Measurements from ENCODE around the gene PRRC2A. TPM values are rescaled to one million over a fixed set of nuclear protein-coding genes. Genes with fewer than 3 reads are reported as not detected.

The PRRC2A gene
- total RNA-seq, 6 experiments from 2014 or later = 216 to 259 (median 231) TPM

DNA sequence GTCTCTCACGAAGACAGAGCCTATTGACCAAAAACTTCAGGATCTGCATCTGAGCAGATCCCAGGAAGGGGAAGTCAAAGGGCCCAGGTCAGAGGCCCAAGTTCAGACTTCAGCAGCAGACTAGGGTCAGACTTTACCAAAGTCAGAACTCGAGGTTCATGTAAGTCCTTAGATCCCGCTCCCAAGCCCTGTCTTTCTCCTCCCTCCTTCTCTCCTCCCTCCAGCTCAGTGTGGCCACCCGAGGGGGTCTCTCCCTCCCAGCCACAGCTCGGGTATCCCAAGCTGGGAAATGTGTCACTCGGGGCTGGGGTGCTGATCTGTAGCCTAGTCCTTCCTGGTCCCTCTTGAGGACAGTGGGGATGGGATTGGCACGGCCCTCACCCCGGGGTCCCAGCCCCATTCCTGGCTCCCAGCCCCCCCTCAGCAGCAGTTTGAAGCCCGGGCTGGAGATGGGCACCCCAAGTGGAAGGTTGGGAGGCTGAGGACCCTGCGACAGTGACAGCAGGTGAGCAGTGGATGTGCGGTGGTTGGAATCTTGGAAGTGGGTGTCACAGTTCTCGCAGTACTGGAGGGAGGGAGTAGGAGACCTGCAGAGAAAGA lies 41.7 kb downstream of the PRRC2A start:
- H3K9me3 Mint-ChIP-seq = no peaks in the 10 kb centered on the region
- peaks cover 69% of the 10 kb centered on the region for H3K4me1 Mint-ChIP-seq (ENCODE audit: low read depth)
- TF ChIP-seq, protein P1, sequence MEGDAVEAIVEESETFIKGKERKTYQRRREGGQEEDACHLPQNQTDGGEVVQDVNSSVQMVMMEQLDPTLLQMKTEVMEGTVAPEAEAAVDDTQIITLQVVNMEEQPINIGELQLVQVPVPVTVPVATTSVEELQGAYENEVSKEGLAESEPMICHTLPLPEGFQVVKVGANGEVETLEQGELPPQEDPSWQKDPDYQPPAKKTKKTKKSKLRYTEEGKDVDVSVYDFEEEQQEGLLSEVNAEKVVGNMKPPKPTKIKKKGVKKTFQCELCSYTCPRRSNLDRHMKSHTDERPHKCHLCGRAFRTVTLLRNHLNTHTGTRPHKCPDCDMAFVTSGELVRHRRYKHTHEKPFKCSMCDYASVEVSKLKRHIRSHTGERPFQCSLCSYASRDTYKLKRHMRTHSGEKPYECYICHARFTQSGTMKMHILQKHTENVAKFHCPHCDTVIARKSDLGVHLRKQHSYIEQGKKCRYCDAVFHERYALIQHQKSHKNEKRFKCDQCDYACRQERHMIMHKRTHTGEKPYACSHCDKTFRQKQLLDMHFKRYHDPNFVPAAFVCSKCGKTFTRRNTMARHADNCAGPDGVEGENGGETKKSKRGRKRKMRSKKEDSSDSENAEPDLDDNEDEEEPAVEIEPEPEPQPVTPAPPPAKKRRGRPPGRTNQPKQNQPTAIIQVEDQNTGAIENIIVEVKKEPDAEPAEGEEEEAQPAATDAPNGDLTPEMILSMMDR (IDR thresholded peaks at IDR 0.05) = no peak
- H3K4me3 Mint-ChIP-seq = peak overlapping the region; percentile 39; the same call in 1 of the 2 replicates
- peaks cover 4% of the 10 kb centered on the region for H3K27me3 Mint-ChIP-seq (ENCODE audit: insufficient read depth)
- H3K36me3 Mint-ChIP-seq (ENCODE audit: low read depth) = peaks cover 42% of the 10 kb centered on the region
- peak overlapping the region; percentile 8; the same call in 1 of the 2 replicates for H3K27ac Mint-ChIP-seq
- no peak for DNase-seq

DNA sequence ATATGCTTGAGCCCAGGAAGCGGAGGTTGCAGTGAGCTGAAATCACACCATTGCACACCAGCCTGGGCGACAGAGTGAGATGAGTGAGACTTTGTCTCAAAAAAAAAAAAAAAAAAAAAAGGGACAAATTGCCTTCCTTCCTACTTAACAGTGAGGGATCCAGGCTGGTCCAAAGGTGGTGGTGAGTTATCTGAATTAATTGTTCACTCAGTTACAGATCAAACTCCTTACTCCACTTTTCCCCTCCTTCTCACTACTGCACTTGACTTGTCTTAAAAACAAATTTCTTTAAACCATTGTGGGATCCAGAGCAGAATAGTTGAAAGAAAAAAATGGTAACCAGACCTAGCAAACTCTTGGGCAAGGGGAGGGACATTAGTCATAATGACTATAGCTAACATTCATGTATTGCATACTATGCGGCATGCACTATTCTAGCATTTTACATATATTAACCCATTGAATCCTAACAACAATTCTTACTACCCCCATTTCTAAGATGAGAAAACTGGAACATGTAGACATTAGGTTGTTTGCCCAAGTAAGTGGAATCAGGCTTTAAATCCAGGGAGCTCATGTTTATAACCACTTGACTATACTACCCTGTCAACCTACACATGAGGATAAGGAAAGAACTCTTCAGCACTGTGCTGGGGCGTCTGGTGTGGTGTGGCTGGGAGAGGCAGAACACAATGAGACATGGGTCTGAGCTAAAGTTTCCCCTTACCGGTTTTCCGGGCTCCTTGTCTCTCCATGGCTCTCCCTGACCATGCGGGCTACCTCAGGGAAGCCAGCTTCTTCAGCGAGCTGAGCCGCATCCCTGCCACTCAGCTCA lies 42.8 kb downstream of the PRRC2A start:
- Mint-ChIP-seq H3K4me1 (ENCODE audit: low read depth) (peaks cover 70% of the 10 kb centered on the region), H3K9me3 (no peaks in the 10 kb centered on the region), H3K4me3 (peak overlapping the region; percentile 95), H3K27ac (peak overlapping the region; percentile 98), H3K36me3 (ENCODE audit: low read depth) (peaks cover 41% of the 10 kb centered on the region), H3K27me3 (ENCODE audit: insufficient read depth) (peaks cover 4% of the 10 kb centered on the region)
- TF ChIP-seq, protein P1 (IDR thresholded peaks at IDR 0.05) = no peak
- DNase-seq = no peak

DNA sequence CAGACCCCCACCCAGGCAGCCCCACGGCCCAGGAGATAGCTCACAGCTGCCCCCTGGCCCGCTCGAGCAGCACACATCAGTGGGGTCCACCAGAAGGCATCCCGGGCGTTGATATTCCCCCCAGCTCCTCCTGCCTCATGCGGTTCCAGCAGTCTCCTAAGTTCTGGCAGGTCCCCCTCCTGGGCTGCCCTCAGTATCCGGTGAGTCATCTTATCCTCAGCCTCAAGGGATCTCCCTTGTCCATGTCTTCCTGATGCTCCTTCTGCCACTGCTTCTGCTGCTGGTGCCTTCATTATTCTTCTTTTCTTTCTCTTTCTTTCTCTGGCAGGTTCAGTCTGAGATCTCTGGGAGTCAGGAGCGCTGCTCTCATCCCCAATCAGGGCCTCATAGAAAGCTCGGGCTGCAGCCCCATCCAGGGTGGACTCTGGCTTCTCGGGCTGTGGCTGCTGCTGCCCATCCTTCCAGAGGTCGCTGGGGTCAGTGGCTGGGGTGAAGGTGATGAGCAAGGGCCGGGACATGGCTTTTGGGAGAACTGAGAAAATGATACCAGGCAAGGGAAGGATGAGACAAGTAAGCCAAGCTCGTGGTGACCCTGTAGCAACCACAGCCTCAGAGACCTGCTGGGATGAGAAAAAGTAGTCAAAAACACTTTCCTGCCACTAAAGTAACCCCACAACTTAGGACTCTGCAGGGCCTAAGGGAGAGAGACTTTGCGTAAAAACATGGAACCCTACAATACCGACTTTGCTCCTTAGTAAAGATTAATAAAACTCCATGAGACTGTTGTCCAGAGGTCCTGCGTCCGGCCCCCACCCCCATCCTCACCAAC lies 43.7 kb downstream of the PRRC2A start:
- peak; percentile 76 for DNase-seq
- peaks cover 41% of the 10 kb centered on the region for H3K36me3 Mint-ChIP-seq (ENCODE audit: low read depth)
- TF ChIP-seq, protein P1 (IDR thresholded peaks at IDR 0.05) = peak; percentile 30; the same call in 1 of the 2 replicates
- H3K4me1 Mint-ChIP-seq (ENCODE audit: low read depth) = peaks cover 69% of the 10 kb centered on the region
- no peaks in the 10 kb centered on the region for H3K9me3 Mint-ChIP-seq
- H3K4me3 Mint-ChIP-seq = peak overlapping the region; percentile 95
- H3K27me3 Mint-ChIP-seq (ENCODE audit: insufficient read depth) = peaks cover 4% of the 10 kb centered on the region
- H3K27ac Mint-ChIP-seq = peak overlapping the region; percentile 98

DNA sequence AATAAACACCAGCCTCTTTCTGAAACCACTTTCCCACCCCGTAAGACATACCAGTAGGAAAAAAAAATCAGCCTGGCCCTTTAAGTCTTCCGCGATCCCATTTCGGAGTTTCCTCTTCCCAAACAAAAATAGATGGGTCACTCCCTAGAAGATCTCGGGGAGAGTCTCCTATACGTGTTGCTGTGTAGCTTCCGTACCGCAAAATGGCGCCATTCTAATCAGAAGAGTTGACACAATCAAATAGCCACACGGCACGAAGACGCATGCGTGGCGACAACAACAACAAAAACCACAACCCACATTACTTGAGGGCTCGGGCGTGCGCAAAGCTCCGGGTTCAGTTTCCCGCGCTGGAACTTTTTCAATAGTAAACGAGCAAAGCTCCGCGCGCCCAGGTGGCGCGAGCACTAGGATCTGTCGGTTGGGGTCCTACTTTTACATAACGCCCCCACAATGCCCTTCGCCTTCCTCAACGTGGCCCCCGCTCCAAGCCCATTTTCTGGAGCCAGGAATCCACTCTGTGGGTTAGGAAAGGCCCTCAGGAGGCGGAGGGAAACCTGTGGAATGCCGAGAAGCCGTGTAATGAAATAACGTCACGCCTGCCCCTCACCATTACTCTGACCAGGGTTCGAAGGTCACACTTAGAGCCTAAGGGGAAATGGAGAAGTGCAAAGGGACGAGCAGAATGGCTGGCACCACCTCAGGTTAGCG lies 44.4 kb downstream of the PRRC2A start, which contains the start of gene GPANK1:
Gene GPANK1, minus strand, starts transcription at position 208 of the 711 bp plus-strand sequence. CDS start 519 bp downstream, outside the sequence.
- Mint-ChIP-seq H3K27me3 (ENCODE audit: insufficient read depth) (peaks cover 4% of the 10 kb centered on the region), H3K9me3 (no peaks in the 10 kb centered on the region), H3K36me3 (ENCODE audit: low read depth) (peaks cover 40% of the 10 kb centered on the region), H3K27ac (peak within 1 kb of the TSS; percentile 98), H3K4me1 (ENCODE audit: low read depth) (peaks cover 67% of the 10 kb centered on the region), H3K4me3 (peak within 1 kb of the TSS; percentile 95)
- TF ChIP-seq, protein P1 (IDR thresholded peaks at IDR 0.05) = peak; percentile 10; the same call in 1 of the 2 replicates
- DNase-seq = peak; percentile 95
